NCI-H226 (cell line): ENCODE measurements around the gene OSBPL8.
"Not testable (repeated sequence)": the region's sequence is repeated elsewhere in the genome, so short reads cannot be mapped to it uniquely, and the experiment has no call there.

Source experiments
- DNase-seq: peaks from one replicate; pipeline ENCODE4 v3.0.0-alpha.2; 2015

Gene OSBPL8

GRCh38 chr12:76410781-76411180 lies 148.8 kb downstream of the OSBPL8 start:
- DNase-seq, result no peak

GRCh38 chr12:76410371-76410770 lies 149.2 kb downstream of the OSBPL8 start:
- DNase-seq, result no peak

GRCh38 chr12:76409074-76409473 lies 150.5 kb downstream of the OSBPL8 start:
- DNase-seq, result no peak

GRCh38 chr12:76407710-76408109 lies 151.9 kb downstream of the OSBPL8 start:
- no peak for DNase-seq

- DNase-seq, result no peak
Measured at GRCh38 chr12:76402259-76402658, 157.3 kb downstream of the OSBPL8 start.

- DNase-seq, result no peak
Measured at GRCh38 chr12:76400136-76400535, 159.4 kb downstream of the OSBPL8 start.

GRCh38 chr12:76399040-76399439 lies 160.5 kb downstream of the OSBPL8 start:
- peak; percentile 56 for DNase-seq

- no peak for DNase-seq
Measured at GRCh38 chr12:76398106-76398505, 161.5 kb downstream of the OSBPL8 start.

GRCh38 chr12:76391461-76391860 lies 168.1 kb downstream of the OSBPL8 start:
- DNase-seq, result no peak

GRCh38 chr12:76387614-76388013 lies 172.0 kb downstream of the OSBPL8 start:
- no peak for DNase-seq

- no peak for DNase-seq
Measured at GRCh38 chr12:76384560-76384959, 175.0 kb downstream of the OSBPL8 start.

- no peak for DNase-seq
Measured at GRCh38 chr12:76383988-76384387, 175.6 kb downstream of the OSBPL8 start.

- no peak for DNase-seq
Measured at GRCh38 chr12:76379261-76379660, 180.3 kb downstream of the OSBPL8 start.

GRCh38 chr12:76376876-76377275 lies 182.7 kb downstream of the OSBPL8 start:
- not testable (repeated sequence) for DNase-seq

GRCh38 chr12:76375939-76376338 lies 183.6 kb downstream of the OSBPL8 start:
- DNase-seq, result no peak

GRCh38 chr12:76375470-76375869 lies 184.1 kb downstream of the OSBPL8 start:
- DNase-seq, result no peak

GRCh38 chr12:76374386-76375020 lies 185.1 kb downstream of the OSBPL8 start:
- DNase-seq, result no peak

GRCh38 chr12:76368230-76368629 lies 191.3 kb downstream of the OSBPL8 start:
- DNase-seq, result no peak

GRCh38 chr12:76366163-76366562 lies 193.4 kb downstream of the OSBPL8 start:
- no peak for DNase-seq

GRCh38 chr12:76364131-76364530 lies 195.4 kb downstream of the OSBPL8 start:
- DNase-seq, result not testable (repeated sequence)

GRCh38 chr12:76360316-76360715 lies 199.3 kb downstream of the OSBPL8 start:
- DNase-seq, result no peak

GRCh38 chr12:76356071-76356470 lies 203.5 kb downstream of the OSBPL8 start:
- DNase-seq, result no peak

- peak; percentile 96 for DNase-seq
Measured at GRCh38 chr12:76348079-76348901, 211.3 kb downstream of the OSBPL8 start, which contains the start of gene BBS10. TSS of gene BBS10 (minus strand) at chr12:76348415. CDS start at chr12:76348358, 57 bp downstream.

GRCh38 chr12:76346798-76347420 lies 212.7 kb downstream of the OSBPL8 start:
- peak; percentile 48 for DNase-seq
